Ovary (tissue), 3 donors: ENCODE data around the gene SPECC1.

Source experiments
- CTCF ChIP-seq, 3 donors: fragments of 450-650 bp in 2 of 3; fragments of 200-600 bp in 1 of 3; IDR thresholded peaks; one replicate each; pipeline versions ENCODE4 v1.5.1 to v1.8.0; 2016 to 2022; ENCODE audit warnings: antibody characterized with exemption in 3 of 3, mild to moderate bottlenecking in 1 of 3
- EP300 ChIP-seq: sonication (generic); formaldehyde crosslinking; IDR thresholded peaks from one replicate; pipeline ENCODE4 v1.6.1; 2017; ENCODE audit warnings: antibody characterized with exemption
- POLR2A ChIP-seq: fragments of 450-650 bp; IDR thresholded peaks from one replicate; pipeline ENCODE4 v1.6.1; 2017; ENCODE audit warnings: antibody characterized with exemption, mild to moderate bottlenecking, moderate library complexity
- donor health status: DM: no; HTN: no; CAD: no.

GRCh38 chr17:20094777-20095176 is 85.6 kb downstream of the SPECC1 start:
- no peak for TF ChIP-seq CTCF (IDR thresholded peaks at IDR 0.05)
- no peak for TF ChIP-seq POLR2A
- no peak for TF ChIP-seq EP300
